ENCODE results near the gene PHLDA2.

Gene PHLDA2

GRCh38 chr11:2892215-2892966 lies 36.8 kb downstream of the PHLDA2 start:
- DNase-seq: peak; percentile 71

- DNase-seq: peak; percentile 56
Measured at GRCh38 chr11:2891326-2892214, 37.6 kb downstream of the PHLDA2 start.

- peak; percentile 44 for DNase-seq
Measured at GRCh38 chr11:2890466-2891294, 38.5 kb downstream of the PHLDA2 start.

- no peak for DNase-seq
Measured at GRCh38 chr11:2889362-2890273, 39.6 kb downstream of the PHLDA2 start.

GRCh38 chr11:2888266-2888968 lies 40.8 kb downstream of the PHLDA2 start:
- peak; percentile 79 for DNase-seq

GRCh38 chr11:2887515-2888195 lies 41.6 kb downstream of the PHLDA2 start:
- DNase-seq: no peak

- no peak for DNase-seq
Measured at GRCh38 chr11:2886936-2887335, 42.3 kb downstream of the PHLDA2 start.

- DNase-seq: peak; percentile 42
Measured at GRCh38 chr11:2886191-2886894, 42.9 kb downstream of the PHLDA2 start.

GRCh38 chr11:2885678-2886081 lies 43.5 kb downstream of the PHLDA2 start, which contains the start of gene CDKN1C:
Gene CDKN1C (minus strand): TSS chr11:2885775. CDS start chr11:2885456, 319 bp downstream.
- peak; percentile 86 for DNase-seq

- DNase-seq: peak; percentile 56
Measured at GRCh38 chr11:2885017-2885677, 44.1 kb downstream of the PHLDA2 start.

GRCh38 chr11:2883979-2884815 lies 45.0 kb downstream of the PHLDA2 start:
- DNase-seq: no peak

GRCh38 chr11:2883640-2883978 lies 45.6 kb downstream of the PHLDA2 start:
- DNase-seq: no peak

- DNase-seq: no peak
Measured at GRCh38 chr11:2882396-2883110, 46.7 kb downstream of the PHLDA2 start.

GRCh38 chr11:2881981-2882375 lies 47.2 kb downstream of the PHLDA2 start:
- no peak for DNase-seq

- no peak for DNase-seq
Measured at GRCh38 chr11:2881076-2881980, 47.9 kb downstream of the PHLDA2 start.

GRCh38 chr11:2880646-2881045 lies 48.6 kb downstream of the PHLDA2 start:
- DNase-seq: no peak

- no peak for DNase-seq
Measured at GRCh38 chr11:2878782-2879181, 50.4 kb downstream of the PHLDA2 start.
